H4 (cell line): ENCODE measurements around the gene FES. TPM values are rescaled to one million over a fixed set of nuclear protein-coding genes. Genes with fewer than 3 reads are reported as not detected.

Source experiments
- DNase-seq: peaks from one replicate; pipeline ENCODE4 v3.0.0-alpha.2; 2015; ENCODE audit warnings: low spot score
- total RNA-seq: library from RNA; depleted of rRNA; stranded (reverse); fragments of >200 nt; shearing (Covaris generic); gene quantifications from 2 replicates; pipeline ENCODE4 v1.2.3, GENCODE V29; 2014

FES gene
- total RNA-seq, 1 experiment from 2014 or later: 0.43 TPM

- DNase-seq: no peak
These were observed 8.3 kb upstream of the FES start for GRCh38 chr15:90876046-90876445.

- DNase-seq: no peak
These were observed 7.7 kb upstream of the FES start for GRCh38 chr15:90876512-90877170.

GRCh38 chr15:90877315-90877714 lies 7.0 kb upstream of the FES start:
- no peak for DNase-seq

DNA sequence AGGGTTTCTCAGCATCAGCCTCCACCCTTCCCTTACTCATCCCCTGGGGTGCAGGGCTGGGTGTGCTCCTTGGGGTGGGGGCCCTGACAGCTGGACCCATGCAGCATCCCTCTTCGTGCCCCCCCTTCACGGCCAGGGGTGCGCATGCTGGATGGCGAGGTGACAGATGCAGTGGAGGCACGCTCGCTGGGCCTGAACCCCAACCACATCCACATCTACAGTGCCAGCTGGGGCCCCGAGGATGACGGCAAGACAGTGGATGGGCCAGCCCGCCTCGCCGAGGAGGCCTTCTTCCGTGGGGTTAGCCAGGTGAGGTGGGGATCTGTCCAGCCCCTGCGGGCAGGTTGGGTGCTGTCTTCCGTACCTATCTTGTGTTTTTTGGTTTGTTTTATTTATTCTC lies 6.3 kb upstream of the FES start:
- DNase-seq: no peak

DNA sequence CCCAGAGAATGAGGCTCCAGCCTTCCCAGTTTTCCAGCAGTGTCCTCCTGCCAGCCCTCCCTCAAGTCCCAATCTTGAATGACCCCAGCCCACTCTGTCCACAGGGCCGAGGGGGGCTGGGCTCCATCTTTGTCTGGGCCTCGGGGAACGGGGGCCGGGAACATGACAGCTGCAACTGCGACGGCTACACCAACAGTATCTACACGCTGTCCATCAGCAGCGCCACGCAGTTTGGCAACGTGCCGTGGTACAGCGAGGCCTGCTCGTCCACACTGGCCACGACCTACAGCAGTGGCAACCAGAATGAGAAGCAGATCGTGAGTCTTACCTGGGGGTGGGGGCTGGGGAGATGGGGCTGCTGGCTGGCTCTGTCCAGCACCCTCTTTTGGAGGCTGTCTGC lies 5.6 kb upstream of the FES start:
- DNase-seq: no peak

DNA sequence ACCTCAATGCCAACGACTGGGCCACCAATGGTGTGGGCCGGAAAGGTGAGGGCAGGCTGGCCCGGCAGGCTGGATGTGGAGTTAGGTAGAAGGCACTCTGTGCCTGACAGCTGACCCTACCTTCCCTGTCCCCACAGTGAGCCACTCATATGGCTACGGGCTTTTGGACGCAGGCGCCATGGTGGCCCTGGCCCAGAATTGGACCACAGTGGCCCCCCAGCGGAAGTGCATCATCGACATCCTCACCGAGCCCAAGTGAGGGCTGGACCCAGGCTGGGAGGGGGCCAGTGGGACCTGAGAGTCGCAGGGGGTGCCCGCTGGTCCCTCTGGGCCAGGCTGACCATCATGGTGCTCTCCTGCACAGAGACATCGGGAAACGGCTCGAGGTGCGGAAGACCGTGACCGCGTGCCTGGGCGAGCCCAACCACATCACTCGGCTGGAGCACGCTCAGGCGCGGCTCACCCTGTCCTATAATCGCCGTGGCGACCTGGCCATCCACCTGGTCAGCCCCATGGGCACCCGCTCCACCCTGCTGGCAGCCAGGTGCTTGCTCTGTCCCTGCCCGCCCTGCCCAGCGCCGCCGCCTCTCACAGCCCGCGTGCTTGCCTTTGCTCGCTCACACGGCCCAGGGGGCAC lies 4.5 kb upstream of the FES start:
- no peak for DNase-seq

- DNase-seq: no peak
These were observed 3.7 kb upstream of the FES start for GRCh38 chr15:90880381-90881145.

DNA sequence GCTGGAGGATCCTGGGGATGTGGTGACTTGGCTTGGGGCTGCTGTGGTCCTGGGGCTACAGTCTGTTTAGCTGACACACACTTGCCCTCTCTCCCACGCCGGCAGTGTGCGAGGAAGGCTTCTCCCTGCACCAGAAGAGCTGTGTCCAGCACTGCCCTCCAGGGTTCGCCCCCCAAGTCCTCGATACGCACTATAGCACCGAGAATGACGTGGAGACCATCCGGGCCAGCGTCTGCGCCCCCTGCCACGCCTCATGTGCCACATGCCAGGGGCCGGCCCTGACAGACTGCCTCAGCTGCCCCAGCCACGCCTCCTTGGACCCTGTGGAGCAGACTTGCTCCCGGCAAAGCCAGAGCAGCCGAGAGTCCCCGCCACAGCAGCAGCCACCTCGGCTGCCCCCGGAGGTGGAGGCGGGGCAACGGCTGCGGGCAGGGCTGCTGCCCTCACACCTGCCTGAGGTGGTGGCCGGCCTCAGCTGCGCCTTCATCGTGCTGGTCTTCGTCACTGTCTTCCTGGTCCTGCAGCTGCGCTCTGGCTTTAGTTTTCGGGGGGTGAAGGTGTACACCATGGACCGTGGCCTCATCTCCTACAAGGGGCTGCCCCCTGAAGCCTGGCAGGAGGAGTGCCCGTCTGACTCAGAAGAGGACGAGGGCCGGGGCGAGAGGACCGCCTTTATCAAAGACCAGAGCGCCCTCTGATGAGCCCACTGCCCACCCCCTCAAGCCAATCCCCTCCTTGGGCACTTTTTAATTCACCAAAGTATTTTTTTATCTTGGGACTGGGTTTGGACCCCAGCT lies 2.9 kb upstream of the FES start:
- DNase-seq: no peak

- no peak for DNase-seq
These were observed 2.2 kb upstream of the FES start for GRCh38 chr15:90881978-90882721.

DNA sequence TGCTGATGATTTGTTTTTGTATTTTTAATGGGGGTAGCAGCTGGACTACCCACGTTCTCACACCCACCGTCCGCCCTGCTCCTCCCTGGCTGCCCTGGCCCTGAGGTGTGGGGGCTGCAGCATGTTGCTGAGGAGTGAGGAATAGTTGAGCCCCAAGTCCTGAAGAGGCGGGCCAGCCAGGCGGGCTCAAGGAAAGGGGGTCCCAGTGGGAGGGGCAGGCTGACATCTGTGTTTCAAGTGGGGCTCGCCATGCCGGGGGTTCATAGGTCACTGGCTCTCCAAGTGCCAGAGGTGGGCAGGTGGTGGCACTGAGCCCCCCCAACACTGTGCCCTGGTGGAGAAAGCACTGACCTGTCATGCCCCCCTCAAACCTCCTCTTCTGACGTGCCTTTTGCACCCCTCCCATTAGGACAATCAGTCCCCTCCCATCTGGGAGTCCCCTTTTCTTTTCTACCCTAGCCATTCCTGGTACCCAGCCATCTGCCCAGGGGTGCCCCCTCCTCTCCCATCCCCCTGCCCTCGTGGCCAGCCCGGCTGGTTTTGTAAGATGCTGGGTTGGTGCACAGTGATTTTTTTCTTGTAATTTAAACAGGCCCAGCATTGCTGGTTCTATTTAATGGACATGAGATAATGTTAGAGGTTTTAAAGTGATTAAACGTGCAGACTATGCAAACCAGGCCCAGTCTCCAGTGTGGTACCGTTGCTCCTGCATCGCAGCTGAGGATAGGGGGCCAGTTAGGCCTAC lies 1.4 kb upstream of the FES start:
- DNase-seq: no peak

GRCh38 chr15:90883526-90883975 lies 753 bp upstream of the FES start:
- no peak for DNase-seq

DNA sequence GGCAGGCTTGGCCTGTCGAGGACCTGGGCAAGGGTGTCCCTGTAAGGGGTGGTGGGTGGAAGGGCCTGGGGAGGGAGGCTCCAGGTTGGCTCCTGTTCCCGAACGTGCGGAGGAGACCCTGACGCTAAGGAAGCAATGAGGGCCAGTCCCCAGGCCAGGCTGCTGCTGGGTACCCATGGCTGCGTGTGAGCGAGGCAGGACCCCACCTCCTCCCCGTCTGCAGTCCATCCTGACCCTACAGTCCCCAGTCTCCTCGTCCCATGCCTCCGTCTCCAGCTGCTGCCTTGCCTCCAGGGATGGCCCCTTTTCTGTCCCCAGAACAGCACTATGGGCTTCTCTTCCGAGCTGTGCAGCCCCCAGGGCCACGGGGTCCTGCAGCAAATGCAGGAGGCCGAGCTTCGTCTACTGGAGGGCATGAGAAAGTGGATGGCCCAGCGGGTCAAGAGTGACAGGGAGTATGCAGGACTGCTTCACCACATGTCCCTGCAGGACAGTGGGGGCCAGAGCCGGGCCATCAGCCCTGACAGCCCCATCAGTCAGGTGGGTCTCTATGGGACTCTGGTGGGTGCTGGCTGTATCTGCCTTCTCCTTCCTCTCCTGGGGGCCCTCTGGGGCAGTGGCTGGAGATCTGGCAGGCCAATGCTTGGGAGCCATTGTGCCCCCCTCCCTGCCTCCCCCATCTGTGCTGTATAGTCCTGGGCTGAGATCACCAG lies 571 bp downstream of the FES start:
- no peak for DNase-seq

GRCh38 chr15:90885432-90886290 lies 1.4 kb downstream of the FES start:
- DNase-seq: peak; percentile 43

- DNase-seq: no peak
These were observed 1.9 kb downstream of the FES start for GRCh38 chr15:90886291-90886614.

DNA sequence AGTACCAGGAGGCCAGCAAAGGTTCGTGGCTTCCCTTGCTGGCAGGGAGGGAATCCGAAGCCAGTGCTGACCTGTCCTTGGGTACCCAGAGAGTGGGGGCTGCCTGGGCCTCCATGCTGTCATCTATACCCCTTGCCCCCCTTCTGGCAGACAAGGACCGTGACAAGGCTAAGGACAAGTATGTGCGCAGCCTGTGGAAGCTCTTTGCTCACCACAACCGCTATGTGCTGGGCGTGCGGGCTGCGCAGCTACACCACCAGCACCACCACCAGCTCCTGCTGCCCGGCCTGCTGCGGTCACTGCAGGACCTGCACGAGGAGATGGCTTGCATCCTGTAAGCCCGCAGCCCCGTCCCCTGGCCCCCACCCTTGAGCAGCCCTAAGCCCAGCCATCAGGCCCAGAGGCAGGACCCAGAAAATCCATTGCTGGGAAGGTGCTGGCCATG lies 2.8 kb downstream of the FES start:
- DNase-seq: no peak

GRCh38 chr15:90889313-90889730 lies 5.0 kb downstream of the FES start:
- no peak for DNase-seq

DNA sequence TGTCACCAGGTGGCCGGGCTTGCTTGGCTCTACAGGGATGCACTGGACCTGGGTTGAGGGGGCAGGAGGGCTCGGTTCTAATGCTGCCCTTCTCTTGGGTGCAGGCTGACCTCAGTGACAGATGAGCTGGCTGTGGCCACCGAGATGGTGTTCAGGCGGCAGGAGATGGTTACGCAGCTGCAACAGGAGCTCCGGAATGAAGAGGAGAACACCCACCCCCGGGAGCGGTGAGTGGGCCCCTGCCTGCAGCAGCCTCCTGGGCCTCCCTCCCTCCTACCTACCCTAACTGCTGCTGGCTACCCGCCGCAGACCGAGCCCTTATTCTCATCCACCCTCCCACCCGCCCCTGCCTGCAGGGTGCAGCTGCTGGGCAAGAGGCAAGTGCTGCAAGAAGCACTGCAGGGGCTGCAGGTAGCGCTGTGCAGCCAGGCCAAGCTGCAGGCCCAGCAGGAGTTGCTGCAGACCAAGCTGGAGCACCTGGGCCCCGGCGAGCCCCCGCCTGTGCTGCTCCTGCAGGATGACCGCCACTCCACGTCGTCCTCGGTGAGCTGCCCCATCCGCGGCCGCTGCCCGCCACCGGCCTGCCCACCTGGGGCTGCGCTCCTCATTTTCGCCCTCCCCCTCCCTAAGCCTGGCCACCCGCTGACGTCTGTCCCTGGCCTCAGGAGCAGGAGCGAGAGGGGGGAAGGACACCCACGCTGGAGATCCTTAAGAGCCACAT lies 5.6 kb downstream of the FES start:
- DNase-seq: no peak

- DNase-seq: no peak
These were observed 6.5 kb downstream of the FES start for GRCh38 chr15:90890839-90891238.
